GM12874 (cell line): Measurements from ENCODE around the gene PSMA3.

Experiments
- TF ChIP-seq, protein P1 (sequence below): IDR thresholded peaks from 2 replicates; pipeline ENCODE4 v1.5.1; 2011; ENCODE audit warnings: low read depth, mild to moderate bottlenecking, control low read depth, low read length, moderate library complexity; ENCODE audit not compliant: insufficient read depth

The PSMA3 gene

DNA sequence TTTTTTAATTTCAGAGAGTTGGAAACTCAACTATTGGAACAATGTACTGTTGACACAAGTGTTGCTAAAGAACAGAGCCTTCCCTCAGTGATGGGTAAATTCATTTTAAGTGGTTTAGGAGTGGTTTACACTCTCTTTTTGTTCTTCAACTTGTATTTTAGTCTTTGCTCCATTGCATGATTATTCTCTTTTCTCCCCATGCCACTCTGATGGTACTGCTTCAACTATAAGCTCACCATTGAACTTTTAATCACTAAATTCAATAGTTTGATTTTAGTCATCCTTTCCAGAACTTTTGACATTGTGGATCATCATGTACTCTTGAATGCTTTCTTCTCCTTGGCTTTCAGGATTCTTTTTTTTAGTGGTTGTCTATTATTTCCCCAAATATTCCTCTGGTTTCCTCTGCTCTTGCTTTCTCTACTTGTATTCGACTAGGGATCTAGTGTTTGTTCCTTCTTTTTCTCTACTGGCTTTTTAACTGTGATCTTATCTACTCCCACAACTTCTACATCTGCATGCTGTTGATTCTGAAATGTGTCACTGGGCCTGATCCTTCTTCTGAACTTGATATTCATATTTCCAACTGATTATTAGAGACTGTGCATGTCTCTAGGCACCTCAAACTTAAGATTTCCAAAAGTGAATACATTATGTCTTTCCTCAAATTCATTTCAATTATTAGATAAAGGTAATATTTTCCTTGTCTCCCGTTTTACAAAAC lies 29.3 kb upstream of the PSMA3 start:
- TF ChIP-seq, protein P1, sequence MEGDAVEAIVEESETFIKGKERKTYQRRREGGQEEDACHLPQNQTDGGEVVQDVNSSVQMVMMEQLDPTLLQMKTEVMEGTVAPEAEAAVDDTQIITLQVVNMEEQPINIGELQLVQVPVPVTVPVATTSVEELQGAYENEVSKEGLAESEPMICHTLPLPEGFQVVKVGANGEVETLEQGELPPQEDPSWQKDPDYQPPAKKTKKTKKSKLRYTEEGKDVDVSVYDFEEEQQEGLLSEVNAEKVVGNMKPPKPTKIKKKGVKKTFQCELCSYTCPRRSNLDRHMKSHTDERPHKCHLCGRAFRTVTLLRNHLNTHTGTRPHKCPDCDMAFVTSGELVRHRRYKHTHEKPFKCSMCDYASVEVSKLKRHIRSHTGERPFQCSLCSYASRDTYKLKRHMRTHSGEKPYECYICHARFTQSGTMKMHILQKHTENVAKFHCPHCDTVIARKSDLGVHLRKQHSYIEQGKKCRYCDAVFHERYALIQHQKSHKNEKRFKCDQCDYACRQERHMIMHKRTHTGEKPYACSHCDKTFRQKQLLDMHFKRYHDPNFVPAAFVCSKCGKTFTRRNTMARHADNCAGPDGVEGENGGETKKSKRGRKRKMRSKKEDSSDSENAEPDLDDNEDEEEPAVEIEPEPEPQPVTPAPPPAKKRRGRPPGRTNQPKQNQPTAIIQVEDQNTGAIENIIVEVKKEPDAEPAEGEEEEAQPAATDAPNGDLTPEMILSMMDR = no peak

- TF ChIP-seq, protein P1 = no peak
These were observed 28.1 kb upstream of the PSMA3 start for GRCh38 chr14:58216544-58216943.

DNA sequence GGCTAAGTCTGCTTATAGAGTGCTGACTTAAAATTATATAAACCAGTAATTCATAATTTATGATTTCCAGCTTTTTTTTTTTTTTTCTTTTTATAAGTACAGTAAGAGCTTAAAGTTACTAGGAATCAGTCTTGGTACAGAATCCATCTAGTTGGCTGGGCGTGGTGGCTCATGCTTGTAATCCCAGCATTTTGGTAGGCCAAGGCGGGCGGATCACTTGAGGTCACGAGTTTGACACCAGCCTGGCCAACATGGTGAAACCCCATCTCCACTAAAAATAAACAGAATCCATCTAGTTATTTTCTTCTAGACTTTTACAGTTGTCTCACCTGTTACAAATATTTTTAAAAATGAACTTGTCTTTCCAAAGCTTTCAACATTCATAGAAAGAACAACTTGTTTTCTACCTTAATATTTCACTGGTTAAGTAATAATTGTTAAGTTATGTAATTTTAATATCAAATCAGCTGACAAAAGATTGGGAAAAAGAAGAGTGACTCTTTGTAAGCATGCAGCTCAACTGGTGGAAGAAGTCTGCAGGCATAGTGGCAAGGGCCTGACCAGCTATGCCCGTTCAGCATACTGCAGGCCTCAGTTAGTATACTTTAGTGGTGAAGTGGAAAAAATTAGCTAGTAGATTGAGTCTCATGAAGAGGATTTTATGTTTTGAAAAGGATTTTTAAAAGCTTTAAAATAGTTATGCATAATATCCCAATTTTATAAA lies 17.4 kb upstream of the PSMA3 start:
- TF ChIP-seq, protein P1 = no peak

- TF ChIP-seq, protein P1 = no peak
These were observed 6.1 kb upstream of the PSMA3 start for GRCh38 chr14:58238252-58239243.

GRCh38 chr14:58239244-58240195 lies 5.1 kb upstream of the PSMA3 start:
- TF ChIP-seq, protein P1 = no peak

DNA sequence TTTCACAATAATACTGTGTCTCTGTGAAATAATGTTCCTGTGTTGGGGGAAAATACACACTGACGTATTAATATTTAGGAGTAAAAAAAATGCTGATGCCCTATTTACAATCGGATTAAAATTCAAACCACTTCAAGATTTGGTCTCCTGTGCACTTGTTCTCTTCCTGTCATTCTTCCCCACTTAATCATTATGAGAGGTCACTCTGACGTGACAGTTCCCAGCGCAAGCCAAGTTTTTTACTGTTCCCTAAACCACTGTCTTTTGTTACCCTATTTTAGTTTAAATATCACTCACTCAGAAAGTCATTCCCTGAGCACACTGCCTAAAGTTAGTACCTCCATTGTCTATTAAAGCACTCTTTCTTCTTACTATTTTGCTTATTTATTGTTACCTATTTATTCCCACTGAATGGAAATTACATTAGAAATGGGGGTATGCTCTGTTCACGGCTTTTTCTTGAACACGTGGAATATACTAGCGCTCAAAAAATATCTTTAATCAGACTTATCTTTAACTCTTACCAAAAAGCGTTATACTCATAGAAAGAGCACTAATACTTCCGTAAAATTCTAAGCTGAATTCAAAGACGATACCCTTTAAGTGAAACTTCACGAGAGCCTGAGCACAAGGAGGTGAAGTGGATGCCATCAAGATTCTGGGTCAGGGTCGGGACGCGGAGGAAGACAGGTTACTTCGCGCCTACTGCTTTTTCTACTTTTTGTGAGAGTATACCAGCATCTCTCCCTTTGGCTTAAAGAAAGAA lies 670 bp upstream of the PSMA3 start:
- TF ChIP-seq, protein P1 = no peak
